GM12891 (cell line): ENCODE results near the gene NCKAP5.

Experiments
- PAX5 ChIP-seq: IDR thresholded peaks from 2 replicates; pipeline ENCODE4 v1.6.1; 2011; ENCODE audit warnings: low read length, moderate library complexity, mild to moderate bottlenecking; ENCODE audit not compliant: insufficient read depth, severe bottlenecking
- POLR2A ChIP-seq: IDR thresholded peaks from 2 replicates; pipeline ENCODE4 v1.6.1; 2011; ENCODE audit warnings: low read depth, low read length, control low read depth
- POLR2AphosphoS5 ChIP-seq: IDR thresholded peaks from 2 replicates; pipeline ENCODE4 v1.6.1; 2011; ENCODE audit warnings: low read depth, low read length, control low read depth
- POU2F2 ChIP-seq: IDR thresholded peaks from 2 replicates; pipeline ENCODE4 v1.6.1; 2011; ENCODE audit warnings: low read depth, mild to moderate bottlenecking, control low read depth, low read length, moderate library complexity
- SPI1 ChIP-seq: IDR thresholded peaks from 2 replicates; pipeline ENCODE4 v1.6.1; 2011; ENCODE audit warnings: low read depth, low read length, control low read depth
- TAF1 ChIP-seq: IDR thresholded peaks from 2 replicates; pipeline ENCODE4 v1.6.1; 2011; ENCODE audit warnings: low read depth, low read length, control low read depth

- TF ChIP-seq POLR2A (no peak), POLR2AphosphoS5 (no peak), POU2F2 (no peak), TAF1 (no peak), SPI1 (no peak), PAX5 (no peak)
These were observed 1.1 kb upstream of the NCKAP5 start for GRCh38 chr2:133569286-133569830.
